ENCODE measurements around the gene METTL26.
A peak's percentile ranks its signal among the peaks of the same experiment; 100 is the strongest.

METTL26 gene

DNA sequence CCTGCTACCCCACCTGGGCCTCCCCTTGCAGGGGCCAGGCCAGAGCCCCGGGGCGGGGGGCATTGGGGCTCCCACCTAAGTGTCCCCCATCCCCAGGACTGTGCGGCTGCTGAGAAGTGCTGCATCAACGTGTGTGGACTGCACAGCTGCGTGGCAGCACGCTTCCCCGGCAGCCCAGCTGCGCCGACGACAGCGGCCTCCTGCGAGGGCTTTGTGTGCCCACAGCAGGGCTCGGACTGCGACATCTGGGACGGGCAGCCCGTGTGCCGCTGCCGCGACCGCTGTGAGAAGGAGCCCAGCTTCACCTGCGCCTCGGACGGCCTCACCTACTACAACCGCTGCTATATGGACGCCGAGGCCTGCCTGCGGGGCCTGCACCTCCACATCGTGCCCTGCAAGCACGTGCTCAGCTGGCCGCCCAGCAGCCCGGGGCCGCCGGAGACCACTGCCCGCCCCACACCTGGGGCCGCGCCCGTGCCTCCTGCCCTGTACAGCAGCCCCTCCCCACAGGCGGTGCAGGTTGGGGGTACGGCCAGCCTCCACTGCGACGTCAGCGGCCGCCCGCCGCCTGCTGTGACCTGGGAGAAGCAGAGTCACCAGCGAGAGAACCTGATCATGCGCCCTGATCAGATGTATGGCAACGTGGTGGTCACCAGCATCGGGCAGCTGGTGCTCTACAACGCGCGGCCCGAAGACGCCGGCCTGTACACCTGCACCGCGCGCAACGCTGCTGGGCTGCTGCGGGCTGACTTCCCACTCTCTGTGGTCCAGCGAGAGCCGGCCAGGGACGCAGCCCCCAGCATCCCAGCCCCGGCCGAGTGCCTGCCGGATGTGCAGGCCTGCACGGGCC lies 3.4 kb downstream of the METTL26 start:
- TF ChIP-seq POLR2AphosphoS5 (IDR thresholded peaks at IDR 0.05; ENCODE audit: low read depth) (peak; percentile 57), SPI1 (IDR thresholded peaks at IDR 0.05; ENCODE audit: borderline replicate concordance, low read depth) (no peak)
- no peak for DNase-seq (ENCODE audit: low read depth in 1 of 2, low spot score in 1 of 2)
- Histone ChIP-seq H3K4me3 (replicated peaks; ENCODE audit: insufficient read depth, low read length) (no peak overlapping the region), H3K27ac (replicated peaks) (no peak overlapping the region), H3K27me3 (ENCODE audit: insufficient read depth, poor library complexity, severe bottlenecking) (no peaks in the 10 kb centered on the region)

- no peak for TF ChIP-seq REST (IDR thresholded peaks at IDR 0.05; ENCODE audit: insufficient replicate concordance, low read depth)
- TF ChIP-seq, protein P1, sequence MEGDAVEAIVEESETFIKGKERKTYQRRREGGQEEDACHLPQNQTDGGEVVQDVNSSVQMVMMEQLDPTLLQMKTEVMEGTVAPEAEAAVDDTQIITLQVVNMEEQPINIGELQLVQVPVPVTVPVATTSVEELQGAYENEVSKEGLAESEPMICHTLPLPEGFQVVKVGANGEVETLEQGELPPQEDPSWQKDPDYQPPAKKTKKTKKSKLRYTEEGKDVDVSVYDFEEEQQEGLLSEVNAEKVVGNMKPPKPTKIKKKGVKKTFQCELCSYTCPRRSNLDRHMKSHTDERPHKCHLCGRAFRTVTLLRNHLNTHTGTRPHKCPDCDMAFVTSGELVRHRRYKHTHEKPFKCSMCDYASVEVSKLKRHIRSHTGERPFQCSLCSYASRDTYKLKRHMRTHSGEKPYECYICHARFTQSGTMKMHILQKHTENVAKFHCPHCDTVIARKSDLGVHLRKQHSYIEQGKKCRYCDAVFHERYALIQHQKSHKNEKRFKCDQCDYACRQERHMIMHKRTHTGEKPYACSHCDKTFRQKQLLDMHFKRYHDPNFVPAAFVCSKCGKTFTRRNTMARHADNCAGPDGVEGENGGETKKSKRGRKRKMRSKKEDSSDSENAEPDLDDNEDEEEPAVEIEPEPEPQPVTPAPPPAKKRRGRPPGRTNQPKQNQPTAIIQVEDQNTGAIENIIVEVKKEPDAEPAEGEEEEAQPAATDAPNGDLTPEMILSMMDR (IDR thresholded peaks at IDR 0.05; ENCODE audit: insufficient read depth, low read length), result no peak
- no peak for TF ChIP-seq SPI1 (IDR thresholded peaks at IDR 0.05; ENCODE audit: borderline replicate concordance, low read depth)
- no peak for TF ChIP-seq GABPA (IDR thresholded peaks at IDR 0.05; ENCODE audit: low read depth)
- no peak for TF ChIP-seq POLR2AphosphoS5 (IDR thresholded peaks at IDR 0.05; ENCODE audit: low read depth)
- no peaks in the 10 kb centered on the region for H3K27me3 ChIP-seq (ENCODE audit: insufficient read depth, poor library complexity, severe bottlenecking)
- H3K27ac ChIP-seq (replicated peaks), result no peak overlapping the region
- H3K4me3 ChIP-seq (replicated peaks; ENCODE audit: insufficient read depth, low read length), result no peak overlapping the region
- DNase-seq (ENCODE audit: low read depth in 1 of 2, low spot score in 1 of 2), result no peak
These were observed 4.2 kb downstream of the METTL26 start for GRCh38 chr16:631808-632358.

GRCh38 chr16:630815-631405 lies 5.2 kb downstream of the METTL26 start, which contains the start of gene WFIKKN1:
TSS of gene WFIKKN1 (plus strand) at chr16:630985. CDS start at chr16:631254, 269 bp downstream.
- no peak within 1 kb of the TSS for H3K27ac ChIP-seq (replicated peaks)
- H3K4me3 ChIP-seq (replicated peaks; ENCODE audit: insufficient read depth, low read length), result no peak within 1 kb of the TSS
- TF ChIP-seq, protein P1 (IDR thresholded peaks at IDR 0.05; ENCODE audit: insufficient read depth, low read length), result no peak
- no peak for TF ChIP-seq REST (IDR thresholded peaks at IDR 0.05; ENCODE audit: insufficient replicate concordance, low read depth)
- TF ChIP-seq GABPA (IDR thresholded peaks at IDR 0.05; ENCODE audit: low read depth), result no peak
- TF ChIP-seq POLR2AphosphoS5 (IDR thresholded peaks at IDR 0.05; ENCODE audit: low read depth), result no peak
- no peak for TF ChIP-seq SPI1 (IDR thresholded peaks at IDR 0.05; ENCODE audit: borderline replicate concordance, low read depth)
- no peaks in the 10 kb centered on the region for H3K27me3 ChIP-seq (ENCODE audit: insufficient read depth, poor library complexity, severe bottlenecking)
- no peak for DNase-seq (ENCODE audit: low read depth in 1 of 2, low spot score in 1 of 2)

GRCh38 chr16:630249-630814 lies 5.8 kb downstream of the METTL26 start:
- TF ChIP-seq GABPA (IDR thresholded peaks at IDR 0.05; ENCODE audit: low read depth) (no peak), SPI1 (IDR thresholded peaks at IDR 0.05; ENCODE audit: borderline replicate concordance, low read depth) (no peak), POLR2AphosphoS5 (IDR thresholded peaks at IDR 0.05; ENCODE audit: low read depth) (no peak), REST (IDR thresholded peaks at IDR 0.05; ENCODE audit: insufficient replicate concordance, low read depth) (no peak)
- TF ChIP-seq, protein P1 (IDR thresholded peaks at IDR 0.05; ENCODE audit: insufficient read depth, low read length), result no peak
- Histone ChIP-seq H3K4me3 (replicated peaks; ENCODE audit: insufficient read depth, low read length) (no peak overlapping the region), H3K27me3 (ENCODE audit: insufficient read depth, poor library complexity, severe bottlenecking) (no peaks in the 10 kb centered on the region), H3K27ac (replicated peaks) (no peak overlapping the region)
- DNase-seq (ENCODE audit: low read depth in 1 of 2, low spot score in 1 of 2), result no peak
